Measurements from ENCODE around the gene ANAPC5.

The ANAPC5 gene

DNA sequence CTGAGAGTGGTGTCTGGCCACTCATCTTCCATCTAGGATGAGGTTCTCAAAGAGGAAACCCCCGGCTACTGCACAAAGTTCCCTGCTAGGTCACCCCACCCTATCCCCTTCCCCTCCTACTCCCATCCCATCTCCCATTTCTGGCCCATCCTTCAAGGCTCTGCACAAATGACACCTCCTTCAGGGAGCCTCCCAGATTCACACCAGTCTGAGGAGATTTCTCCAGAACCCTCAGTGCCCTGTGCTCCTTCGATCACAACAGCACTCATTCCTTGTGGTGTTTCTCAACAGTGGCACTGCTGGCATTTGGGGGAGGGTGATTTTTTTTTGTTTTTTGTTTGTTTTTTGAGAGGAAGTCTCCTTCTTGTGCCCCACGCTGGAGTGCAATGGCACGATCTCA, 58.6 kb downstream of the ANAPC5 start:
- no peak overlapping the region for H3K27ac ChIP-seq
- TF ChIP-seq, protein P1, sequence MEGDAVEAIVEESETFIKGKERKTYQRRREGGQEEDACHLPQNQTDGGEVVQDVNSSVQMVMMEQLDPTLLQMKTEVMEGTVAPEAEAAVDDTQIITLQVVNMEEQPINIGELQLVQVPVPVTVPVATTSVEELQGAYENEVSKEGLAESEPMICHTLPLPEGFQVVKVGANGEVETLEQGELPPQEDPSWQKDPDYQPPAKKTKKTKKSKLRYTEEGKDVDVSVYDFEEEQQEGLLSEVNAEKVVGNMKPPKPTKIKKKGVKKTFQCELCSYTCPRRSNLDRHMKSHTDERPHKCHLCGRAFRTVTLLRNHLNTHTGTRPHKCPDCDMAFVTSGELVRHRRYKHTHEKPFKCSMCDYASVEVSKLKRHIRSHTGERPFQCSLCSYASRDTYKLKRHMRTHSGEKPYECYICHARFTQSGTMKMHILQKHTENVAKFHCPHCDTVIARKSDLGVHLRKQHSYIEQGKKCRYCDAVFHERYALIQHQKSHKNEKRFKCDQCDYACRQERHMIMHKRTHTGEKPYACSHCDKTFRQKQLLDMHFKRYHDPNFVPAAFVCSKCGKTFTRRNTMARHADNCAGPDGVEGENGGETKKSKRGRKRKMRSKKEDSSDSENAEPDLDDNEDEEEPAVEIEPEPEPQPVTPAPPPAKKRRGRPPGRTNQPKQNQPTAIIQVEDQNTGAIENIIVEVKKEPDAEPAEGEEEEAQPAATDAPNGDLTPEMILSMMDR (IDR thresholded peaks at IDR 0.05) = no peak

GRCh38 chr12:121290410-121290809, 61.8 kb downstream of the ANAPC5 start:
- peaks cover 0 to 7% (median 0%) of the 10 kb centered on the region in 3 donors for H3K36me3 ChIP-seq
- H3K9me3 ChIP-seq = no peaks in the 10 kb centered on the region
- H3K27me3 ChIP-seq = no peaks in the 10 kb centered on the region
- H3K4me1 ChIP-seq = peaks cover 0 to 40% (median 24%) of the 10 kb centered on the region in 4 donors
- no peak for DNase-seq
- intact Hi-C loops (cut with DNase I; ENCODE audit: low total_unique reads) = no loop called here
- TF ChIP-seq, protein P1 (IDR thresholded peaks at IDR 0.05) = no peak
- H3K4me3 ChIP-seq = no peak overlapping the region
- H3K27ac ChIP-seq = peak overlapping the region in 1 of 2 donors; percentile 68

More for the DNA sequence above, 58.6 kb downstream of the ANAPC5 start:
- DNase-seq = no peak
- no peak overlapping the region for H3K4me3 ChIP-seq
- no peaks in the 10 kb centered on the region for H3K27me3 ChIP-seq
- H3K4me1 ChIP-seq = peaks cover 0 to 39% (median 30%) of the 10 kb centered on the region in 4 donors
- intact Hi-C loops (cut with DNase I; ENCODE audit: low total_unique reads) = no loop called here
- H3K36me3 ChIP-seq = peaks cover 0 to 7% (median 0%) of the 10 kb centered on the region in 3 donors
- H3K9me3 ChIP-seq = no peaks in the 10 kb centered on the region

DNA sequence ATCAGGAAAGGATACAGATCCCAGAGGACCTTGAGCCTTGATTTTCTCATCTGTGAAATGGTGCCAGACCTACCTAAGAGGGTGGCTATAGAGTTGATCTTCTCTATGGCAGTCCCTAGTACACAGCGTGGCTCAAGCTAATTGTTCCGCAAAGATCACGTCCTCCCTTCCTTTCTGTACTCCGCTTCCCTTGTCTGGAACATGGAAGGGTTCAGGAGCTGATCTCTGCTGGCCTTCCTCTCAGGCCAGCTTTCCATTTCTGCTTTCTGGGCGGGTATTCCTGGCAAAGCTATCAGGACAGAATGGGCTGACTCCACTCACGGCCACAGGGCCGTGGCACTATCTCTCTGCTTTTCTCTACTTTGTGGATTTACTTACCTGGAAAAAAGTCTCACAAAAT, 62.2 kb downstream of the ANAPC5 start:
- H3K4me1 ChIP-seq = peaks cover 0 to 40% (median 20%) of the 10 kb centered on the region in 4 donors
- H3K4me3 ChIP-seq = no peak overlapping the region
- intact Hi-C loops (cut with DNase I; ENCODE audit: low total_unique reads) = no loop called here
- TF ChIP-seq, protein P1 (IDR thresholded peaks at IDR 0.05) = no peak
- no peaks in the 10 kb centered on the region for H3K27me3 ChIP-seq
- DNase-seq = no peak
- H3K9me3 ChIP-seq = no peaks in the 10 kb centered on the region
- peak overlapping the region in 1 of 2 donors; percentile 68 for H3K27ac ChIP-seq
- peaks cover 0 to 7% (median 0%) of the 10 kb centered on the region in 3 donors for H3K36me3 ChIP-seq

GRCh38 chr12:121288986-121289385, 63.2 kb downstream of the ANAPC5 start:
- H3K36me3 ChIP-seq = peaks cover 0 to 7% (median 0%) of the 10 kb centered on the region in 3 donors
- H3K4me3 ChIP-seq = peak overlapping the region; percentile 30 to 32
- no peaks in the 10 kb centered on the region for H3K9me3 ChIP-seq
- peaks cover 0 to 41% (median 14%) of the 10 kb centered on the region in 4 donors for H3K4me1 ChIP-seq
- TF ChIP-seq, protein P1 (IDR thresholded peaks at IDR 0.05) = no peak
- no peak for DNase-seq
- H3K27me3 ChIP-seq = no peaks in the 10 kb centered on the region
- H3K27ac ChIP-seq = peak overlapping the region; percentile 46 to 68
- intact Hi-C loops (cut with DNase I; ENCODE audit: low total_unique reads) = no loop called here

DNA sequence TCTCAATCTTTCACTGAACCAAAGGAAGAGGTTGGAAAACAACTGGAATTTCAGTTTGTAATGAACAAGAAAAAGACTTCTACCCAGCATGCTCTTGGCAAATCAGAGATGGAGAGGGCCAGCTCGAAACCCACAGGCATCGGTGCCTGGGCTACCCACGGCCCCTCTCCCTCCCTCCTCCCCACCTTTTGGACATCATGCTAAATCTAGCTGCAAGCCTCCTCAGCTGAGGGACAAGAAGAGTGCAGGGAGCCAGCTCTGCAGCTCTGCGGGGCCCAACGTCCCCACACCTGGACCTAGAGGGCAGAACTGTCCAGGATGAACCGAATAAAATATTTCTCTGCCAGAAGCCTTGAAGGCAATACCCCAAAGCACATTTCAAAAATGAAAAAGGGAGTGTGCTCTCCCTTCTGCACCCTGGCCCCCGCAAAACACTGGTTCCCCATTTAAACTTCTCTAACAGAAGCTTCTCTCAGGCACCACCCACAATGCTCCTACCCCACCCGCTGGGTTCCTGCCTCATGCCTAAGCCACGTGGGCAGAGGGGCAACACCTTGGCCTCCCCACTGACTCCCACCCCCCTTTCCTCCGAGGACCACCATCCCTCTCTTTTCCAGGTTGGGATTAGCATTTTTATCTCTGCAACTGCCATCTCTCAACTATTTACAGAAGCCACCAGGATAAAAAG, 63.9 kb downstream of the ANAPC5 start:
- H3K27ac ChIP-seq = peak overlapping the region; percentile 46 to 68

More for the DNA sequence above, 63.9 kb downstream of the ANAPC5 start:
- Histone ChIP-seq H3K4me1 (peaks cover 0 to 42% (median 14%) of the 10 kb centered on the region in 4 donors), H3K4me3 (no peak overlapping the region), H3K36me3 (peaks cover 0 to 7% (median 0%) of the 10 kb centered on the region in 3 donors), H3K9me3 (no peaks in the 10 kb centered on the region), H3K27me3 (no peaks in the 10 kb centered on the region)
- intact Hi-C loops (cut with DNase I; ENCODE audit: low total_unique reads) = no loop called here
- TF ChIP-seq, protein P1 (IDR thresholded peaks at IDR 0.05) = no peak
- DNase-seq = no peak

Data from tibial artery (tissue), 4 donors.